Measurements from ENCODE around the gene LGR6.

GRCh38 chr1:202162047-202162417 is 31.6 kb upstream of the LGR6 start:
- TF ChIP-seq, protein P1, sequence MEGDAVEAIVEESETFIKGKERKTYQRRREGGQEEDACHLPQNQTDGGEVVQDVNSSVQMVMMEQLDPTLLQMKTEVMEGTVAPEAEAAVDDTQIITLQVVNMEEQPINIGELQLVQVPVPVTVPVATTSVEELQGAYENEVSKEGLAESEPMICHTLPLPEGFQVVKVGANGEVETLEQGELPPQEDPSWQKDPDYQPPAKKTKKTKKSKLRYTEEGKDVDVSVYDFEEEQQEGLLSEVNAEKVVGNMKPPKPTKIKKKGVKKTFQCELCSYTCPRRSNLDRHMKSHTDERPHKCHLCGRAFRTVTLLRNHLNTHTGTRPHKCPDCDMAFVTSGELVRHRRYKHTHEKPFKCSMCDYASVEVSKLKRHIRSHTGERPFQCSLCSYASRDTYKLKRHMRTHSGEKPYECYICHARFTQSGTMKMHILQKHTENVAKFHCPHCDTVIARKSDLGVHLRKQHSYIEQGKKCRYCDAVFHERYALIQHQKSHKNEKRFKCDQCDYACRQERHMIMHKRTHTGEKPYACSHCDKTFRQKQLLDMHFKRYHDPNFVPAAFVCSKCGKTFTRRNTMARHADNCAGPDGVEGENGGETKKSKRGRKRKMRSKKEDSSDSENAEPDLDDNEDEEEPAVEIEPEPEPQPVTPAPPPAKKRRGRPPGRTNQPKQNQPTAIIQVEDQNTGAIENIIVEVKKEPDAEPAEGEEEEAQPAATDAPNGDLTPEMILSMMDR (conservative IDR thresholded peaks at IDR 0.05; ENCODE audit: low read depth, low read length): no peak
- TF ChIP-seq EZH2phosphoT487 (IDR thresholded peaks at IDR 0.05; ENCODE audit: borderline replicate concordance, low read length): no peak

Data from PC-3 (cell line).